ENCODE measurements around the gene GIT2. TPM values are rescaled to one million over a fixed set of nuclear protein-coding genes. Genes with fewer than 3 reads are reported as not detected.
A peak's percentile ranks its signal among the peaks of the same experiment; 100 is the strongest.

GIT2 gene
- total and polyA plus RNA-seq, 2 of the 13 experiments (the other 11 are each of a cell fraction or from before 2014, with no cell fraction given) = 18.4 to 19.8 TPM

GRCh38 chr12:109998904-109999648 is 2.9 kb upstream of the GIT2 start, which contains the start of gene ANKRD13A (continued):
- TF ChIP-seq, protein P1, sequence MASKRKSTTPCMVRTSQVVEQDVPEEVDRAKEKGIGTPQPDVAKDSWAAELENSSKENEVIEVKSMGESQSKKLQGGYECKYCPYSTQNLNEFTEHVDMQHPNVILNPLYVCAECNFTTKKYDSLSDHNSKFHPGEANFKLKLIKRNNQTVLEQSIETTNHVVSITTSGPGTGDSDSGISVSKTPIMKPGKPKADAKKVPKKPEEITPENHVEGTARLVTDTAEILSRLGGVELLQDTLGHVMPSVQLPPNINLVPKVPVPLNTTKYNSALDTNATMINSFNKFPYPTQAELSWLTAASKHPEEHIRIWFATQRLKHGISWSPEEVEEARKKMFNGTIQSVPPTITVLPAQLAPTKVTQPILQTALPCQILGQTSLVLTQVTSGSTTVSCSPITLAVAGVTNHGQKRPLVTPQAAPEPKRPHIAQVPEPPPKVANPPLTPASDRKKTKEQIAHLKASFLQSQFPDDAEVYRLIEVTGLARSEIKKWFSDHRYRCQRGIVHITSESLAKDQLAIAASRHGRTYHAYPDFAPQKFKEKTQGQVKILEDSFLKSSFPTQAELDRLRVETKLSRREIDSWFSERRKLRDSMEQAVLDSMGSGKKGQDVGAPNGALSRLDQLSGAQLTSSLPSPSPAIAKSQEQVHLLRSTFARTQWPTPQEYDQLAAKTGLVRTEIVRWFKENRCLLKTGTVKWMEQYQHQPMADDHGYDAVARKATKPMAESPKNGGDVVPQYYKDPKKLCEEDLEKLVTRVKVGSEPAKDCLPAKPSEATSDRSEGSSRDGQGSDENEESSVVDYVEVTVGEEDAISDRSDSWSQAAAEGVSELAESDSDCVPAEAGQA (IDR thresholded peaks at IDR 0.05; ENCODE audit: low read depth) = peak; percentile 87; the same call in 1 of the 2 replicates
- TF ChIP-seq, protein P1 (CRISPR knock-in tag; IDR thresholded peaks at IDR 0.05; ENCODE audit: borderline replicate concordance) = no peak
- TF ChIP-seq, protein P2, sequence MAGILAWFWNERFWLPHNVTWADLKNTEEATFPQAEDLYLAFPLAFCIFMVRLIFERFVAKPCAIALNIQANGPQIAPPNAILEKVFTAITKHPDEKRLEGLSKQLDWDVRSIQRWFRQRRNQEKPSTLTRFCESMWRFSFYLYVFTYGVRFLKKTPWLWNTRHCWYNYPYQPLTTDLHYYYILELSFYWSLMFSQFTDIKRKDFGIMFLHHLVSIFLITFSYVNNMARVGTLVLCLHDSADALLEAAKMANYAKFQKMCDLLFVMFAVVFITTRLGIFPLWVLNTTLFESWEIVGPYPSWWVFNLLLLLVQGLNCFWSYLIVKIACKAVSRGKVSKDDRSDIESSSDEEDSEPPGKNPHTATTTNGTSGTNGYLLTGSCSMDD (CRISPR knock-in tag; IDR thresholded peaks at IDR 0.05) = no peak
- TF ChIP-seq, protein P3, sequence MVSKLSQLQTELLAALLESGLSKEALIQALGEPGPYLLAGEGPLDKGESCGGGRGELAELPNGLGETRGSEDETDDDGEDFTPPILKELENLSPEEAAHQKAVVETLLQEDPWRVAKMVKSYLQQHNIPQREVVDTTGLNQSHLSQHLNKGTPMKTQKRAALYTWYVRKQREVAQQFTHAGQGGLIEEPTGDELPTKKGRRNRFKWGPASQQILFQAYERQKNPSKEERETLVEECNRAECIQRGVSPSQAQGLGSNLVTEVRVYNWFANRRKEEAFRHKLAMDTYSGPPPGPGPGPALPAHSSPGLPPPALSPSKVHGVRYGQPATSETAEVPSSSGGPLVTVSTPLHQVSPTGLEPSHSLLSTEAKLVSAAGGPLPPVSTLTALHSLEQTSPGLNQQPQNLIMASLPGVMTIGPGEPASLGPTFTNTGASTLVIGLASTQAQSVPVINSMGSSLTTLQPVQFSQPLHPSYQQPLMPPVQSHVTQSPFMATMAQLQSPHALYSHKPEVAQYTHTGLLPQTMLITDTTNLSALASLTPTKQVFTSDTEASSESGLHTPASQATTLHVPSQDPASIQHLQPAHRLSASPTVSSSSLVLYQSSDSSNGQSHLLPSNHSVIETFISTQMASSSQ (IDR thresholded peaks at IDR 0.05; ENCODE audit: low read depth) = peak; percentile 64; the same call in 1 of the 2 replicates
- TF ChIP-seq, protein P3 (CRISPR knock-in tag; IDR thresholded peaks at IDR 0.05; ENCODE audit: borderline replicate concordance) = peak; percentile 74; the same call in 1 of the 2 replicates
- TF ChIP-seq, protein P4, sequence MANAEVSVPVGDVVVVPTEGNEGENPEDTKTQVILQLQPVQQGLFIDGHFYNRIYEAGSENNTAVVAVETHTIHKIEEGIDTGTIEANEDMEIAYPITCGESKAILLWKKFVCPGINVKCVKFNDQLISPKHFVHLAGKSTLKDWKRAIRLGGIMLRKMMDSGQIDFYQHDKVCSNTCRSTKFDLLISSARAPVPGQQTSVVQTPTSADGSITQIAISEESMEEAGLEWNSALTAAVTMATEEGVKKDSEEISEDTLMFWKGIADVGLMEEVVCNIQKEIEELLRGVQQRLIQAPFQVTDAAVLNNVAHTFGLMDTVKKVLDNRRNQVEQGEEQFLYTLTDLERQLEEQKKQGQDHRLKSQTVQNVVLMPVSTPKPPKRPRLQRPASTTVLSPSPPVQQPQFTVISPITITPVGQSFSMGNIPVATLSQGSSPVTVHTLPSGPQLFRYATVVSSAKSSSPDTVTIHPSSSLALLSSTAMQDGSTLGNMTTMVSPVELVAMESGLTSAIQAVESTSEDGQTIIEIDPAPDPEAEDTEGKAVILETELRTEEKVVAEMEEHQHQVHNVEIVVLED (CRISPR knock-in tag; IDR thresholded peaks at IDR 0.05; ENCODE audit: borderline replicate concordance) = peak; percentile 67
- TF ChIP-seq RCOR2 (CRISPR knock-in tag; IDR thresholded peaks at IDR 0.05) = peak; percentile 60; the same call in 1 of the 2 replicates
- no peak for TF ChIP-seq SOX6 (IDR thresholded peaks at IDR 0.05)
- TF ChIP-seq SOX6 (CRISPR knock-in tag; IDR thresholded peaks at IDR 0.05) = peak; percentile 61
- no peak for TF ChIP-seq STAG1 (CRISPR knock-in tag; IDR thresholded peaks at IDR 0.05)
- peak; percentile 92; the same call in 1 of the 2 replicates for TF ChIP-seq SNAI1 (CRISPR knock-in tag; IDR thresholded peaks at IDR 0.05; ENCODE audit: borderline replicate concordance)
- peak; percentile 57; the same call in 1 of the 2 replicates for TF ChIP-seq HCFC1 (IDR thresholded peaks at IDR 0.05; ENCODE audit: low read depth, low read length)
- TF ChIP-seq KLF11 (CRISPR knock-in tag; IDR thresholded peaks at IDR 0.05) = peak; percentile 82
- peak; percentile 43; the same call in 1 of the 2 replicates for TF ChIP-seq ZNF329 (CRISPR knock-in tag; IDR thresholded peaks at IDR 0.05; ENCODE audit: low read depth)

Measured in HepG2 (cell line).